ENCODE data around the gene CASP3. TPM values are rescaled to one million over a fixed set of nuclear protein-coding genes. Genes with fewer than 3 reads are reported as not detected.

The CASP3 gene
- total RNA-seq, 4 donors from 2014 or later: 10.6 to 47.0 (median 17.6) TPM

- intact Hi-C loops (cut with DNase I; ENCODE audit: low total_unique reads): no loop called here
- no peak overlapping the region for H3K4me3 ChIP-seq
- H3K4me1 ChIP-seq: no peaks in the 10 kb centered on the region
- H3K27ac ChIP-seq: no peak overlapping the region
- DNase-seq: no peak
- H3K9me3 ChIP-seq: no peaks in the 10 kb centered on the region
- H3K27me3 ChIP-seq: no peaks in the 10 kb centered on the region
- TF ChIP-seq CTCF (IDR thresholded peaks at IDR 0.05) (no peak), POLR2A (IDR thresholded peaks at IDR 0.05) (no peak)
- no peaks in the 10 kb centered on the region for H3K36me3 ChIP-seq
Observed at GRCh38 chr4:184672741-184673140, 23.5 kb upstream of the CASP3 start.

GRCh38 chr4:184671101-184671500 is 21.9 kb upstream of the CASP3 start:
- Histone ChIP-seq H3K9me3 (no peaks in the 10 kb centered on the region), H3K27ac (no peak overlapping the region), H3K4me3 (no peak overlapping the region), H3K36me3 (no peaks in the 10 kb centered on the region), H3K27me3 (no peaks in the 10 kb centered on the region), H3K4me1 (no peaks in the 10 kb centered on the region)
- intact Hi-C loops (cut with DNase I; ENCODE audit: low total_unique reads): no loop called here
- DNase-seq: no peak
- TF ChIP-seq POLR2A (IDR thresholded peaks at IDR 0.05): no peak
- TF ChIP-seq CTCF (IDR thresholded peaks at IDR 0.05): no peak

- intact Hi-C loops (cut with DNase I; ENCODE audit: low total_unique reads): no loop called here
- no peak for TF ChIP-seq CTCF (IDR thresholded peaks at IDR 0.05)
- no peak for TF ChIP-seq POLR2A (IDR thresholded peaks at IDR 0.05)
- no peaks in the 10 kb centered on the region for H3K4me1 ChIP-seq
- no peak overlapping the region for H3K4me3 ChIP-seq
- no peaks in the 10 kb centered on the region for H3K36me3 ChIP-seq
- no peak for DNase-seq
- no peaks in the 10 kb centered on the region for H3K27me3 ChIP-seq
- H3K27ac ChIP-seq: no peak overlapping the region
- no peaks in the 10 kb centered on the region for H3K9me3 ChIP-seq
Observed at GRCh38 chr4:184669251-184669650, 20.0 kb upstream of the CASP3 start.

GRCh38 chr4:184668511-184669114 is 19.4 kb upstream of the CASP3 start:
- Histone ChIP-seq H3K27ac (no peak overlapping the region), H3K36me3 (no peaks in the 10 kb centered on the region)
- intact Hi-C loops (cut with DNase I; ENCODE audit: low total_unique reads): no loop called here

GRCh38 chr4:184668096-184668495 is 18.8 kb upstream of the CASP3 start:
- Histone ChIP-seq H3K36me3 (no peaks in the 10 kb centered on the region), H3K9me3 (no peaks in the 10 kb centered on the region), H3K4me1 (no peaks in the 10 kb centered on the region), H3K27ac (no peak overlapping the region), H3K4me3 (no peak overlapping the region), H3K27me3 (no peaks in the 10 kb centered on the region)
- TF ChIP-seq CTCF (IDR thresholded peaks at IDR 0.05) (no peak), POLR2A (IDR thresholded peaks at IDR 0.05) (no peak)
- DNase-seq: no peak
- intact Hi-C loops (cut with DNase I; ENCODE audit: low total_unique reads): no loop called here

More at GRCh38 chr4:184668511-184669114, 19.4 kb upstream of the CASP3 start:
- TF ChIP-seq POLR2A (IDR thresholded peaks at IDR 0.05): no peak
- H3K4me1 ChIP-seq: no peaks in the 10 kb centered on the region
- H3K4me3 ChIP-seq: no peak overlapping the region
- no peaks in the 10 kb centered on the region for H3K9me3 ChIP-seq
- H3K27me3 ChIP-seq: no peaks in the 10 kb centered on the region
- DNase-seq: no peak

- intact Hi-C loops (cut with DNase I; ENCODE audit: low total_unique reads): no loop called here
- Histone ChIP-seq H3K36me3 (no peaks in the 10 kb centered on the region), H3K4me1 (no peaks in the 10 kb centered on the region)
Observed at GRCh38 chr4:184666670-184667069, 17.4 kb upstream of the CASP3 start.

More at GRCh38 chr4:184666670-184667069, 17.4 kb upstream of the CASP3 start:
- Histone ChIP-seq H3K9me3 (no peaks in the 10 kb centered on the region), H3K27me3 (no peaks in the 10 kb centered on the region), H3K4me3 (no peak overlapping the region), H3K27ac (no peak overlapping the region)
- TF ChIP-seq POLR2A (IDR thresholded peaks at IDR 0.05): no peak
- TF ChIP-seq CTCF (IDR thresholded peaks at IDR 0.05): no peak
- no peak for DNase-seq
